ENCODE results near the gene TMEM178B. TPM values are rescaled to one million over a fixed set of nuclear protein-coding genes. Genes with fewer than 3 reads are reported as not detected.

Gene TMEM178B
- total and polyA plus RNA-seq, 2 of the 13 experiments (the other 11 are each of a cell fraction or from before 2014, with no cell fraction given): 0.01 to 0.02 TPM

GRCh38 chr7:141512597-141512996 lies 438.7 kb downstream of the TMEM178B start:
- ChIA-PET CTCF (ENCODE audit: low intra/inter-chr PET ratio, low total read pairs) (no interaction called here), POLR2A (no interaction called here)
- Histone ChIP-seq H3K27ac (ENCODE audit: extremely low read length, insufficient read depth, low read length) (no peak overlapping the region), H3K4me1 (ENCODE audit: insufficient read depth, low read length) (peaks cover 8% of the 10 kb centered on the region; the same call in 1 of the 2 replicates), H3K27me3 (ENCODE audit: control insufficient read depth in 1 of 2, insufficient read depth in 2 of 2, low read length in 2 of 2) (peaks cover 1 to 45% of the 10 kb centered on the region in 2 experiments; a peak in 4 of 5 replicates), H3K36me3 (replicated peaks in 1 of 2; ENCODE audit: control insufficient read depth in 1 of 2, insufficient read depth in 2 of 2, low read length in 2 of 2) (no peaks in the 10 kb centered on the region), H3K79me2 (ENCODE audit: insufficient read depth, low read length) (no peaks in the 10 kb centered on the region), H3K4me3 (replicated peaks in 1 of 3; ENCODE audit: insufficient read depth in 1 of 3, low read depth in 2 of 3, low read length in 3 of 3) (no peak overlapping the region), H3K4me2 (ENCODE audit: low read depth, low read length) (peak overlapping the region; percentile 62; the same call in 1 of the 2 replicates), H3K9ac (ENCODE audit: insufficient read depth, low read depth, low read length) (no peak overlapping the region), H4K20me1 (ENCODE audit: insufficient read depth, low read length) (no peaks in the 10 kb centered on the region), H2AFZ (ENCODE audit: low read length) (no peak overlapping the region), H3K9me3 (ENCODE audit: low read length) (no peaks in the 10 kb centered on the region)
- DNase-seq (ENCODE audit: low spot score) (no peak), ATAC-seq (no peak), FAIRE-seq (no peak)
- in situ Hi-C loops (cut with HindIII; ENCODE audit: extremely low pct_ligation_motif_present, low pct_unique_long_range_greater_than_20kb) (no loop called here), intact Hi-C loops (cut with micrococcal nuclease; ENCODE audit: unreplicated experiment) (no loop called here)
- TF ChIP-seq MAFK (conservative IDR thresholded peaks at IDR 0.05 in 1 of 2, IDR thresholded peaks at IDR 0.05 in 1 of 2; ENCODE audit: low read length in 2 of 2) (peak; percentile 74 to 78), SMYD3 (CRISPR knock-in tag; IDR thresholded peaks at IDR 0.05) (no peak), SALL1 (CRISPR knock-in tag; IDR thresholded peaks at IDR 0.05) (no peak), SPEN (CRISPR knock-in tag; IDR thresholded peaks at IDR 0.05; ENCODE audit: low read depth) (no peak), ZNF569 (CRISPR knock-in tag; IDR thresholded peaks at IDR 0.05; ENCODE audit: borderline replicate concordance) (no peak), ZNF576 (CRISPR knock-in tag; IDR thresholded peaks at IDR 0.05) (no peak), HOXA7 (CRISPR knock-in tag; IDR thresholded peaks at IDR 0.05) (no peak), TFDP2 (CRISPR knock-in tag; IDR thresholded peaks at IDR 0.05) (no peak), MAFF (IDR thresholded peaks at IDR 0.05; ENCODE audit: low read depth, low read length) (peak; percentile 64)
- no TSS peak for BruUV-seq (replicated peaks)
- WGBS (ENCODE audit: low lambda C conversion rate): 19% methylated on average over 2 of the region's 2 CpGs

Measured in HepG2 (cell line).